Upper lobe of right lung (tissue), 1 donor: ENCODE results near the gene METTL22. TPM values are rescaled to one million over a fixed set of nuclear protein-coding genes. Genes with fewer than 3 reads are reported as not detected.

ENCODE experiments used
- ATAC-seq: fragments of 200-7000 bp; cut with Tn5 transposase; one replicate; pipeline ENCODE4 v1.9.1; 2020; ENCODE audit warnings: mild to moderate bottlenecking, moderate library complexity
- DNase-seq: peaks from one replicate; pipeline ENCODE4 v3.0.0-alpha.2; 2020
- H3K27ac ChIP-seq: fragments of 200-600 bp; one replicate; pipeline ENCODE4 v1.8.0; 2022
- H3K27me3 ChIP-seq: fragments of 200-600 bp; one replicate; pipeline ENCODE4 v1.8.0; 2022; ENCODE audit warnings: mild to moderate bottlenecking
- H3K36me3 ChIP-seq: fragments of 200-600 bp; one replicate; pipeline ENCODE4 v1.8.0; 2022
- H3K4me1 ChIP-seq: fragments of 200-600 bp; one replicate; pipeline ENCODE4 v1.8.0; 2022
- H3K4me3 ChIP-seq: fragments of 200-600 bp; one replicate; pipeline ENCODE4 v1.8.0; 2022; ENCODE audit warnings: mild to moderate bottlenecking
- H3K9me3 ChIP-seq: fragments of 200-600 bp; one replicate; pipeline ENCODE4 v1.8.0; 2022
- intact Hi-C: fragments of 100-400 bp; cut with DNase I; formaldehyde crosslinking; loops from one replicate; pipeline ENCODE4 v1.11.0; 2022
- total RNA-seq: library from RNA; stranded (reverse); fragmentation: NEBNext Ultra II Directional; extraction: Animal tissue kit (Norgen Biotek cat#: 25700); gene quantifications from one replicate; pipeline ENCODE4 v1.2.1, GENCODE V29; 2021
- TF ChIP-seq, protein P1 (sequence below): fragments of 200-600 bp; IDR thresholded peaks from one replicate; pipeline ENCODE4 v1.8.0; 2022; ENCODE audit warnings: antibody characterized with exemption
- donor health status: DM: no; HTN: yes; CAD: no; lungs with severe emphysema.

METTL22 gene
- total RNA-seq, 1 donor from 2014 or later, result 38.6 TPM

DNA sequence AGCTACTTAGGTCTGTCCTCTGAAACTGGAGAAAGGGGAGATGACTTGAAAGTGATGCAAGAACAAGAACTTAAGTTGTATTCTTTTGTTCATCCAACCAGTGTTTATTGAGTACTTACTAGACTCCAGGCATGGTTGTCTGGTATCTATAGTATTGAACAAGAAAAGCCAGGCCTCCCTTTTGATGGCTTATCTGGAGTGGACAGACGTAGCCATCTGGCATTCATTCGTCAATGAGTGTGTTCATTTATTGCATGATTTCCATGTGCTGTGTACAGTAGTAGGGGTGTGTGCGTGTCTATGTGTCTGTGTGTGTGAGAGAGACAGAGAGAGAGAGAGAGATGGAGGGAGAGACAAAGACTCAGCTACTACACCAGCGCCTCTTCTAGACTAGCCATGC is 62.1 kb downstream of the METTL22 start:
- Histone ChIP-seq H3K4me1 (no peaks in the 10 kb centered on the region), H3K36me3 (no peaks in the 10 kb centered on the region), H3K27me3 (no peaks in the 10 kb centered on the region), H3K27ac (no peak overlapping the region), H3K9me3 (no peaks in the 10 kb centered on the region), H3K4me3 (no peak overlapping the region)
- ATAC-seq, result no peak
- intact Hi-C loops, result no loop called here
- TF ChIP-seq, protein P1, sequence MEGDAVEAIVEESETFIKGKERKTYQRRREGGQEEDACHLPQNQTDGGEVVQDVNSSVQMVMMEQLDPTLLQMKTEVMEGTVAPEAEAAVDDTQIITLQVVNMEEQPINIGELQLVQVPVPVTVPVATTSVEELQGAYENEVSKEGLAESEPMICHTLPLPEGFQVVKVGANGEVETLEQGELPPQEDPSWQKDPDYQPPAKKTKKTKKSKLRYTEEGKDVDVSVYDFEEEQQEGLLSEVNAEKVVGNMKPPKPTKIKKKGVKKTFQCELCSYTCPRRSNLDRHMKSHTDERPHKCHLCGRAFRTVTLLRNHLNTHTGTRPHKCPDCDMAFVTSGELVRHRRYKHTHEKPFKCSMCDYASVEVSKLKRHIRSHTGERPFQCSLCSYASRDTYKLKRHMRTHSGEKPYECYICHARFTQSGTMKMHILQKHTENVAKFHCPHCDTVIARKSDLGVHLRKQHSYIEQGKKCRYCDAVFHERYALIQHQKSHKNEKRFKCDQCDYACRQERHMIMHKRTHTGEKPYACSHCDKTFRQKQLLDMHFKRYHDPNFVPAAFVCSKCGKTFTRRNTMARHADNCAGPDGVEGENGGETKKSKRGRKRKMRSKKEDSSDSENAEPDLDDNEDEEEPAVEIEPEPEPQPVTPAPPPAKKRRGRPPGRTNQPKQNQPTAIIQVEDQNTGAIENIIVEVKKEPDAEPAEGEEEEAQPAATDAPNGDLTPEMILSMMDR, result no peak
- no peak for DNase-seq

DNA sequence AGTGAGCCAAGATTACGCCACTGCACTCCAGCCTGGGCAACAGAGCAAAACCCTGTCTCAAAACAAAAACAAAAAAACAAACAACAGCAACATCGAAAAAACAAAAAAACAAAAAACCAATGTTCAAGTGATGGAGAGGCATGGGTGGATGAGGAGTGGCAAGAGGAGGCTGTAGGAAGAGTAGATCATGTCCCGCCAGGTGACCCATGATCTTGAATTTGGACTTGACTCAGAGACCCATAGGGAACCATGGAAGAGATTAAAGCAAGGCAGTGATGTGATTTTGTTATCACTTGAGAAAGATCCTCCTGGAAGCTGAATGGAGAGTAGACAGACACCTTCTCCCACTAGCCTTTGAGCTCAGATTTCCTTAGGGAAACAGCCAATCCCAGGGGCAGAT is 64.1 kb downstream of the METTL22 start:
- TF ChIP-seq, protein P1, result no peak
- intact Hi-C loops, result no loop called here
- Histone ChIP-seq H3K27me3 (no peaks in the 10 kb centered on the region), H3K4me1 (no peaks in the 10 kb centered on the region), H3K9me3 (peaks cover 9% of the 10 kb centered on the region), H3K36me3 (no peaks in the 10 kb centered on the region), H3K4me3 (no peak overlapping the region), H3K27ac (no peak overlapping the region)
- ATAC-seq (no peak), DNase-seq (no peak)

GRCh38 chr16:8686031-8686621 is 64.6 kb downstream of the METTL22 start:
- intact Hi-C loops, result no loop called here

GRCh38 chr16:8686879-8687278 is 65.4 kb downstream of the METTL22 start:
- DNase-seq (no peak), ATAC-seq (no peak)
- Histone ChIP-seq H3K27ac (no peak overlapping the region), H3K4me3 (no peak overlapping the region), H3K27me3 (no peaks in the 10 kb centered on the region), H3K9me3 (peaks cover 9% of the 10 kb centered on the region), H3K36me3 (no peaks in the 10 kb centered on the region), H3K4me1 (no peaks in the 10 kb centered on the region)
- TF ChIP-seq, protein P1, result no peak
- intact Hi-C loops, result no loop called here

More at GRCh38 chr16:8686031-8686621, 64.6 kb downstream of the METTL22 start:
- DNase-seq (no peak), ATAC-seq (no peak)
- no peaks in the 10 kb centered on the region for H3K27me3 ChIP-seq
- no peaks in the 10 kb centered on the region for H3K4me1 ChIP-seq
- H3K27ac ChIP-seq, result no peak overlapping the region
- H3K9me3 ChIP-seq, result peaks cover 9% of the 10 kb centered on the region
- TF ChIP-seq, protein P1, result no peak
- no peak overlapping the region for H3K4me3 ChIP-seq
- no peaks in the 10 kb centered on the region for H3K36me3 ChIP-seq

- no peak overlapping the region for H3K27ac ChIP-seq
- no peak overlapping the region for H3K4me3 ChIP-seq
- no peaks in the 10 kb centered on the region for H3K27me3 ChIP-seq
- H3K4me1 ChIP-seq, result no peaks in the 10 kb centered on the region
- H3K36me3 ChIP-seq, result no peaks in the 10 kb centered on the region
- intact Hi-C loops, result no loop called here
- TF ChIP-seq, protein P1, result no peak
- ATAC-seq (no peak), DNase-seq (no peak)
- H3K9me3 ChIP-seq, result peaks cover 9% of the 10 kb centered on the region
These were observed 68.2 kb downstream of the METTL22 start for GRCh38 chr16:8689686-8690085.

- no peak for DNase-seq
- Histone ChIP-seq H3K9me3 (peaks cover 9% of the 10 kb centered on the region), H3K4me1 (no peaks in the 10 kb centered on the region), H3K4me3 (no peak overlapping the region), H3K27ac (no peak overlapping the region), H3K27me3 (no peaks in the 10 kb centered on the region), H3K36me3 (no peaks in the 10 kb centered on the region)
- intact Hi-C loops, result no loop called here
- TF ChIP-seq, protein P1, result no peak
- ATAC-seq, result no peak
These were observed 70.2 kb downstream of the METTL22 start for GRCh38 chr16:8691728-8692127.
